Tibial artery (tissue), 4 donors: ENCODE results near the gene ELN.

Experiments
- DNase-seq, 2 donors: peaks; one replicate each; pipeline ENCODE4 v3.0.0-alpha.2; 2019
- H3K27ac ChIP-seq, 2 donors: fragments of 200-600 bp; sonication (generic) in 1 of 2; 1 replicate in 1 of 2; 2 replicates in 1 of 2; pipeline ENCODE4 v1.5.1; 2018 to 2019; ENCODE audit warnings: mild to moderate bottlenecking in 1 of 2
- H3K27me3 ChIP-seq, 2 donors: fragments of 200-600 bp; sonication (generic) in 1 of 2; one replicate each; pipeline versions ENCODE4 v1.5.1 to v1.6.0; 2016 to 2019
- H3K36me3 ChIP-seq, 3 donors: fragments of 200-600 bp; sonication (generic) in 2 of 3; one replicate each; pipeline ENCODE4 v1.5.1; 2016 to 2019; ENCODE audit warnings: mild to moderate bottlenecking in 2 of 3
- H3K4me1 ChIP-seq, 4 donors: fragments of 200-600 bp; sonication (generic) in 2 of 4; 1 replicate in 3 of 4; 2 replicates in 1 of 4; pipeline ENCODE4 v1.5.1; 2016 to 2019
- H3K4me3 ChIP-seq, 2 donors: fragments of 200-600 bp; sonication (generic) in 1 of 2; 1 replicate in 1 of 2; 2 replicates in 1 of 2; pipeline ENCODE4 v1.5.1; 2018 to 2019; ENCODE audit warnings: mild to moderate bottlenecking in 2 of 2
- H3K9me3 ChIP-seq, 3 donors: fragments of 200-600 bp; sonication (generic) in 1 of 3; one replicate each; pipeline ENCODE4 v1.5.1; 2016 to 2019
- intact Hi-C: fragments of 100-400 bp; cut with DNase I; formaldehyde crosslinking; loops from one replicate; pipeline ENCODE4 v1.15.0; 2023; ENCODE audit warnings: low total_unique reads
- TF ChIP-seq, protein P1 (sequence below), 2 experiments: fragments of 200-600 bp in 1 of 2; fragments of 450-650 bp in 1 of 2; IDR thresholded peaks; one replicate each; pipeline ENCODE4 v1.5.1; 2017 to 2019; ENCODE audit warnings: antibody characterized with exemption in 2 of 2, mild to moderate bottlenecking in 1 of 2, moderate library complexity in 1 of 2

ELN gene

DNA sequence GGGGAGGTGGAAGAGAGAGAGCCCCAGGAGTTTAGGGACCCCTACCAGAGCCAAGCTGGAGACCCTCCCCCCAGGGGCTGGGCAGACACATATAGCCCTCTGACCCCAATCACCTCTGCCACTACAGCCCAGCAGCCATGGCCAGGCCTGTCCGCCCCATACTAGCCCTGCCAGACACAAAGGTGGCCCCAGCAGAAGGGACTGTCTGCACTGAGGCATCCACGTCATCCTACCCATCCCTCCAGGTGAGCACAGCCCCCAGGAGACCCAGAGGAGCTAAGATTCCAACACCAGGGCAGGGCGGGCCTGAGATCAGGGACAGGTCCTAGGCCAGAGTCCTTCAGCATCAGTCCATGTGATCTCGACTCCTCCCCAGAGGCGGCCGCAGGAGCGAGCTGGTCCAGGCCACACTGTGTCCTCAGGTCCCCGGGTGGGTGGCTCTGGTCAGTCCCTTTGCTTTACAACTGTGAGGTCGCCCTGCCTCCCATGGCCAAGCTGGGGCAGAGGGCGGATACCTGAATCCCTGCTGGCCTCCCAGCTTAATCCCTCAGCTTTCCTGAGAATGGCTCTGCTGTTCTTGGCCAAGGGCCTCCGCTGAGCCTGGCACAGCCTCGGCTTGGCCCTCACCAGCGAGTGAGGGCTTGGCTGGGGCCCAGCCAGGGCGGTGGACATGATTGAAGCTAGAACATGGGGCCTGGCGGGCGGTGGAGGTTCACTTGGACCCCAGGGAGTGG, 14.3 kb upstream of the ELN start:
- Histone ChIP-seq H3K36me3 (no peaks in the 10 kb centered on the region), H3K27me3 (no peaks in the 10 kb centered on the region), H3K4me1 (peaks cover 5 to 65% (median 52%) of the 10 kb centered on the region in 4 donors), H3K9me3 (no peaks in the 10 kb centered on the region), H3K27ac (peak overlapping the region; percentile 83 to 90), H3K4me3 (no peak overlapping the region)
- peak; percentile 82 to 97 for DNase-seq
- intact Hi-C loops, result no loop called here
- TF ChIP-seq, protein P1, sequence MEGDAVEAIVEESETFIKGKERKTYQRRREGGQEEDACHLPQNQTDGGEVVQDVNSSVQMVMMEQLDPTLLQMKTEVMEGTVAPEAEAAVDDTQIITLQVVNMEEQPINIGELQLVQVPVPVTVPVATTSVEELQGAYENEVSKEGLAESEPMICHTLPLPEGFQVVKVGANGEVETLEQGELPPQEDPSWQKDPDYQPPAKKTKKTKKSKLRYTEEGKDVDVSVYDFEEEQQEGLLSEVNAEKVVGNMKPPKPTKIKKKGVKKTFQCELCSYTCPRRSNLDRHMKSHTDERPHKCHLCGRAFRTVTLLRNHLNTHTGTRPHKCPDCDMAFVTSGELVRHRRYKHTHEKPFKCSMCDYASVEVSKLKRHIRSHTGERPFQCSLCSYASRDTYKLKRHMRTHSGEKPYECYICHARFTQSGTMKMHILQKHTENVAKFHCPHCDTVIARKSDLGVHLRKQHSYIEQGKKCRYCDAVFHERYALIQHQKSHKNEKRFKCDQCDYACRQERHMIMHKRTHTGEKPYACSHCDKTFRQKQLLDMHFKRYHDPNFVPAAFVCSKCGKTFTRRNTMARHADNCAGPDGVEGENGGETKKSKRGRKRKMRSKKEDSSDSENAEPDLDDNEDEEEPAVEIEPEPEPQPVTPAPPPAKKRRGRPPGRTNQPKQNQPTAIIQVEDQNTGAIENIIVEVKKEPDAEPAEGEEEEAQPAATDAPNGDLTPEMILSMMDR (IDR thresholded peaks at IDR 0.05), result no peak

DNA sequence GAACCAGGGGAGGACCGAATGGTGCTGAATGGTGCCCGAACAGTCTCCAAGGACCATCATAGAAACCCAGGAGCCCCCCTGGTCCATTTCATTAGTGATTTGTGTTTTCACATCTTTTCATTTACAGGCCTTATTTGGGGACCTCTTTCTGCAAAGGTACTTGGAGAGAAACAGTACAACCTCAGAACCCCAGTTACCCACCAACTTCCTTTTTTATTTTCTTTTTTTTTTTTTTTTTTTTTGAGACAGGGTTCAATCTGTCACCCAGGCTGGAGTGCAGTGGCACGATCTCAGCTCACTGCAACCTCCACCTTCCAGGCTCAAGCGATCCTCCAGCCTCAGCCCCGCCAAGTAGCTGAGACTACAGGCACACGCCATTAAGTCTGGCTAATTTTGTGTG, 13.0 kb upstream of the ELN start:
- intact Hi-C loops, result no loop called here
- DNase-seq, result no peak
- Histone ChIP-seq H3K9me3 (no peaks in the 10 kb centered on the region), H3K27ac (peak overlapping the region; percentile 83 to 90), H3K4me1 (peaks cover 5 to 57% (median 46%) of the 10 kb centered on the region in 4 donors), H3K4me3 (no peak overlapping the region), H3K27me3 (no peaks in the 10 kb centered on the region), H3K36me3 (no peaks in the 10 kb centered on the region)
- TF ChIP-seq, protein P1 (IDR thresholded peaks at IDR 0.05), result no peak

DNA sequence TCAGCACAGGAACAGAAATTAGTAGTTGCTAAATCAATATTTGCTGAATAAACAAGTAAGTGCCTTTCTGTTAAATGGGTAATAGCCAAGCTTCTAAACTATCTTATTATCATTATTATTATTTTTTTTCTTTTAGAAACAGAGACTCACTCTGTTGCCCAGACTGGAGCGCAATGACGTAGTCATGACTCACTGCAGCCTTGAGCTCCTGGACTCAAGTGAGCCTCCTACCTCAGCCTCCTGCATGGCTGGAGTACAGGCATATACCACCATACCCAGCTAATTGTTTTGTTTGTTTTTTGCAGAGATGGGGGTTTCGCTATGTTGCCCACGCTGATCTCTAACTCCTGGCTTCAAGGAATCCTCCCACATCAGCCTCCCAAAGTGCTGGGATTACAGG, 12.3 kb upstream of the ELN start:
- Histone ChIP-seq H3K27ac (peak overlapping the region; percentile 83 to 90), H3K4me3 (no peak overlapping the region), H3K4me1 (peaks cover 4 to 49% (median 38%) of the 10 kb centered on the region in 4 donors), H3K27me3 (no peaks in the 10 kb centered on the region), H3K36me3 (no peaks in the 10 kb centered on the region), H3K9me3 (no peaks in the 10 kb centered on the region)
- TF ChIP-seq, protein P1 (IDR thresholded peaks at IDR 0.05), result no peak
- no peak for DNase-seq
- intact Hi-C loops, result no loop called here

DNA sequence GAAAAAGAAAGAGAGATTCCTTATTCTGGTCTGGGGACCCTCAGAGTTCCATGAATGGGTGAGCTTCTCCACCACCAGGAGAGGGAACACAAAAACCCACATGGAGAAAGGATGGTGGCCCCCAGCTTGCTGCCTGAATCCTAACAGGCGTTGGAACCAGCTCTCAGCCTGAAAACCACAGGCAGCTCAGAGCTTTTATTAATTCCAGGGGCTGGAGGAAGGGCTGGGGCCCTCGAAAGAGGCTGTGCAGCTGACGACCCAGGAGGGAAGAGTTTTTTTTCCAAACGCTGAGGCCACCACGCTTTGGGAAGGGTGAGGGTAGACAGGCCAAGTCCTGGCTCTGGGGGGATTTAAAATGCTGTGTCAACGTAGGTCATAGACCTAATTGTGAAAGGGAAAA, 10.8 kb upstream of the ELN start:
- TF ChIP-seq, protein P1 (IDR thresholded peaks at IDR 0.05), result no peak
- H3K27me3 ChIP-seq, result no peaks in the 10 kb centered on the region
- no peaks in the 10 kb centered on the region for H3K36me3 ChIP-seq
- no peaks in the 10 kb centered on the region for H3K9me3 ChIP-seq
- intact Hi-C loops, result no loop called here
- H3K4me1 ChIP-seq, result peaks cover 0 to 44% (median 33%) of the 10 kb centered on the region in 4 donors
- no peak for DNase-seq
- H3K27ac ChIP-seq, result peak overlapping the region; percentile 52 to 53
- no peak overlapping the region for H3K4me3 ChIP-seq

DNA sequence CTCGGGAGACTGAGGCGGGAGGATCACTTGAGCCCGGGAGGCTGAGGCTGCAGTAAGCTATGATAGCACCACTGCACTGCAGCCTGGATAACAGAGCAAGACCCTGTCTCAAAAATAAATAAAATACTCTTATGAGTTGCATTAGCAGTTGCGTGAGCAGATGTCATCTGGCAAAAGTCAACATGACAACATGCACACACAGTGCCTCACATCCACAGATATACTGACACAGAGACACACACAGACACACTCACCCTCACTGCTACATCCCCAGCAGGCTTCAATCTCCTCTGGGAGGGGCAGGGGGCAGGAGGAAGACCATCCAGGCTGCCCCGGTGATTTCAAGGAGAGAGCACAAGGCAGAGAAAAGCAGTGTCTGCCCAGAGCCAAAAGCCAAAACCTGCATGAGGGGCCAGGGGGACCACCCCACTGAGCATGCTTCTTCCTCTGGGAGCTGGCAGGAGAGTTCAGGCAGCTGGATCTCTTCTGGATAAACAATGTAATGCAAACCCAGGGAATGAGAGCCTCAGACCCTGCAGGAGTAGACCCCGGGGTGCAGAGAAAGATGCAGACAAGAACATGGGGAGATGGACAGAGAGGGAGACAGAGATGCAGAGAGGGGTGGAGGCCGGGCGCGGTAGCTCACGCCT, 9.6 kb upstream of the ELN start:
- Histone ChIP-seq H3K9me3 (no peaks in the 10 kb centered on the region), H3K4me1 (peaks cover 0 to 41% (median 32%) of the 10 kb centered on the region in 4 donors), H3K27ac (peak overlapping the region in 1 of 2 donors; percentile 53), H3K36me3 (no peaks in the 10 kb centered on the region), H3K27me3 (no peaks in the 10 kb centered on the region), H3K4me3 (no peak overlapping the region)
- TF ChIP-seq, protein P1 (IDR thresholded peaks at IDR 0.05), result no peak
- DNase-seq, result no peak
- intact Hi-C loops, result no loop called here
